Gastrocnemius medialis (tissue), 4 donors: ENCODE measurements around the gene PPFIBP1.

Experiments used
- POLR2A ChIP-seq, 2 donors: fragments of 450-650 bp; IDR thresholded peaks; one replicate each; pipeline ENCODE4 v1.6.1; 2017; ENCODE audit warnings: antibody characterized with exemption in 2 of 2, mild to moderate bottlenecking in 2 of 2, moderate library complexity in 2 of 2
- TF ChIP-seq, protein P1 (sequence below), 5 experiments: fragments of 450-650 bp in 3 of 5; fragments of 200-600 bp in 2 of 5; sonication (generic) in 2 of 5; IDR thresholded peaks in 4 of 5; conservative IDR thresholded peaks in 1 of 5; 1 replicate in 4 of 5; 2 replicates in 1 of 5; pipeline ENCODE4 v1.5.1; 2016 to 2019; ENCODE audit warnings: antibody characterized with exemption in 5 of 5, mild to moderate bottlenecking in 3 of 5, moderate library complexity in 3 of 5

DNA sequence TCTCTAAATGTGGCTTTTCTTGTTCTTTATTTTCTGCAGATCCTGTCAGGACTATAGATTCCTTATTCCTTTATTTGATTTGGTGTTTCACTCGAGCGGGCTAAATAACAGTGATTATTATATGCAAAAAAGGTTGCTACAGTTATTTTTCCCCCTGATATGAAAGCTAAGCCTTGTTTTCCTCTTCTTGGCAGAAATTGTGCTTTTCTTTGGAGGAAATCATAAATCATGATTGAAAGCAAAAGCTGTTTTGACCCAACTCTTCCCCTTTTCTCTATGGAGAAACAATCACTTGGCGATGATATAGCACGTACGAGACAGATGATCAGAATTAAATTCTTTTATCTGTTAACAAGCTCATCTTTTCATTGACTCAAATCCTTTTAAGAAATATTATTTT lies 31.4 kb downstream of the PPFIBP1 start:
- TF ChIP-seq, protein P1, sequence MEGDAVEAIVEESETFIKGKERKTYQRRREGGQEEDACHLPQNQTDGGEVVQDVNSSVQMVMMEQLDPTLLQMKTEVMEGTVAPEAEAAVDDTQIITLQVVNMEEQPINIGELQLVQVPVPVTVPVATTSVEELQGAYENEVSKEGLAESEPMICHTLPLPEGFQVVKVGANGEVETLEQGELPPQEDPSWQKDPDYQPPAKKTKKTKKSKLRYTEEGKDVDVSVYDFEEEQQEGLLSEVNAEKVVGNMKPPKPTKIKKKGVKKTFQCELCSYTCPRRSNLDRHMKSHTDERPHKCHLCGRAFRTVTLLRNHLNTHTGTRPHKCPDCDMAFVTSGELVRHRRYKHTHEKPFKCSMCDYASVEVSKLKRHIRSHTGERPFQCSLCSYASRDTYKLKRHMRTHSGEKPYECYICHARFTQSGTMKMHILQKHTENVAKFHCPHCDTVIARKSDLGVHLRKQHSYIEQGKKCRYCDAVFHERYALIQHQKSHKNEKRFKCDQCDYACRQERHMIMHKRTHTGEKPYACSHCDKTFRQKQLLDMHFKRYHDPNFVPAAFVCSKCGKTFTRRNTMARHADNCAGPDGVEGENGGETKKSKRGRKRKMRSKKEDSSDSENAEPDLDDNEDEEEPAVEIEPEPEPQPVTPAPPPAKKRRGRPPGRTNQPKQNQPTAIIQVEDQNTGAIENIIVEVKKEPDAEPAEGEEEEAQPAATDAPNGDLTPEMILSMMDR (IDR thresholded peaks at IDR 0.05 in 4 of 5, conservative IDR thresholded peaks at IDR 0.05 in 1 of 5), result no peak
- TF ChIP-seq POLR2A (IDR thresholded peaks at IDR 0.05), result no peak
